OCI-LY7 (cell line): Measurements from ENCODE around the gene NAPG. TPM values are rescaled to one million over a fixed set of nuclear protein-coding genes. Genes with fewer than 3 reads are reported as not detected.

Experiments
- BruUV-seq: library from RNA; stranded (reverse); fragments of 400-500 nt; replicated peaks from 2 replicates; lab custom pipeline; 2021; lab: Mats Ljungman, UMichigan
- CTCF ChIA-PET: fragments of 300-600 bp; sonication (Branson Sonifier 250); formaldehyde crosslinking; loops from one replicate; lab custom pipeline; 2022; ENCODE audit warnings: antibody characterized with exemption; ENCODE audit not compliant: unreplicated experiment; lab: Charles Lee
- POLR2A ChIA-PET: fragments of 300-600 bp; sonication (Branson Sonifier 250); formaldehyde crosslinking; loops from one replicate; lab custom pipeline; 2022; ENCODE audit warnings: antibody characterized with exemption; lab: Charles Lee
- DNase-seq: peaks from one replicate; pipeline ENCODE4 v3.0.0-alpha.2; 2015; ENCODE audit warnings: low spot score
- H2AFZ ChIP-seq: fragments of 200-600 bp; sonication (generic), shearing (Covaris generic); 2 replicates; pipeline ENCODE4 v1.6.1; 2014; ENCODE audit warnings: mild to moderate bottlenecking, antibody characterized with exemption, low read length, moderate library complexity
- H3K27ac ChIP-seq: fragments of 200-600 bp; sonication (generic); 2 replicates; pipeline ENCODE4 v1.5.1; 2014; ENCODE audit warnings: mixed run types, low read depth, mild to moderate bottlenecking, moderate library complexity, low read length, inconsistent platforms; ENCODE audit not compliant: poor library complexity, severe bottlenecking
- H3K36me3 ChIP-seq: fragments of 200-600 bp; sonication (generic); 2 replicates; pipeline ENCODE4 v1.6.1; 2014; ENCODE audit warnings: mild to moderate bottlenecking, antibody characterized with exemption, low read length, moderate library complexity, mixed read lengths; ENCODE audit not compliant: insufficient read depth
- H3K4me1 ChIP-seq: fragments of 200-600 bp; sonication (generic); 2 replicates; pipeline ENCODE4 v1.5.1; 2014; ENCODE audit warnings: mild to moderate bottlenecking, low read length; ENCODE audit not compliant: insufficient read depth, poor library complexity, severe bottlenecking
- H3K4me2 ChIP-seq: fragments of 200-600 bp; sonication (generic); 2 replicates; pipeline ENCODE4 v1.6.1; 2014; ENCODE audit warnings: mild to moderate bottlenecking, low read length
- H3K4me3 ChIP-seq: fragments of 200-600 bp; sonication (generic); 2 replicates; pipeline ENCODE4 v1.5.1; 2014; ENCODE audit warnings: mild to moderate bottlenecking, low read depth, low read length; ENCODE audit not compliant: poor library complexity, severe bottlenecking
- H3K79me2 ChIP-seq: fragments of 200-600 bp; sonication (generic); 2 replicates; pipeline ENCODE4 v1.6.1; 2016; ENCODE audit warnings: low read depth, mild to moderate bottlenecking, low read length, moderate library complexity, mixed read lengths; ENCODE audit not compliant: insufficient read depth
- H3K9me2 ChIP-seq: fragments of 200-600 bp; sonication (generic); 2 replicates; pipeline ENCODE4 v1.6.1; 2016; ENCODE audit warnings: mild to moderate bottlenecking, low read length, mixed read lengths; ENCODE audit not compliant: insufficient read depth
- H3K9me3 ChIP-seq: fragments of 200-600 bp; sonication (generic); 2 replicates; pipeline ENCODE4 v1.6.1; 2014; ENCODE audit warnings: mild to moderate bottlenecking, mixed run types, low read length, mixed read lengths
- H4K20me1 ChIP-seq: fragments of 200-600 bp; sonication (generic); 2 replicates; pipeline ENCODE4 v1.6.1; 2014; ENCODE audit warnings: mild to moderate bottlenecking, antibody characterized with exemption, low read length, moderate library complexity, mixed read lengths; ENCODE audit not compliant: insufficient read depth
- CTCF ChIP-seq: fragments of 200-600 bp; sonication (generic); conservative IDR thresholded peaks from 2 replicates; pipeline ENCODE4 v1.5.1; 2014; ENCODE audit warnings: mild to moderate bottlenecking, antibody characterized with exemption, low read length, moderate library complexity, mixed read lengths
- EZH2phosphoT487 ChIP-seq: fragments of 200-600 bp; sonication (generic); IDR thresholded peaks from 2 replicates; pipeline ENCODE4 v1.6.1; 2018; ENCODE audit warnings: low read depth, borderline replicate concordance, mild to moderate bottlenecking, mixed run types, antibody characterized with exemption, low read length, moderate library complexity, mixed read lengths
- intact Hi-C: fragments of 100-400 bp; cut with micrococcal nuclease; formaldehyde crosslinking; loops from one replicate; pipeline ENCODE4 v1.10.0; 2022; ENCODE audit not compliant: unreplicated experiment
- total RNA-seq, 2 experiments: library from RNA; depleted of rRNA in 1 of 2; stranded (reverse); fragments of >200 nt in 1 of 2; shearing (Covaris generic) in 1 of 2; gene quantifications; 2 replicates each; pipeline ENCODE4 v1.2.3, GENCODE V29; 2014 to 2022

The NAPG gene
- total RNA-seq, 2 experiments from 2014 or later, result 34.6 to 52.3 TPM

- BruUV-seq, result no TSS peak
- intact Hi-C loops, result no loop called here
Measured at GRCh38 chr18:10488017-10488416, 37.8 kb upstream of the NAPG start.

DNA sequence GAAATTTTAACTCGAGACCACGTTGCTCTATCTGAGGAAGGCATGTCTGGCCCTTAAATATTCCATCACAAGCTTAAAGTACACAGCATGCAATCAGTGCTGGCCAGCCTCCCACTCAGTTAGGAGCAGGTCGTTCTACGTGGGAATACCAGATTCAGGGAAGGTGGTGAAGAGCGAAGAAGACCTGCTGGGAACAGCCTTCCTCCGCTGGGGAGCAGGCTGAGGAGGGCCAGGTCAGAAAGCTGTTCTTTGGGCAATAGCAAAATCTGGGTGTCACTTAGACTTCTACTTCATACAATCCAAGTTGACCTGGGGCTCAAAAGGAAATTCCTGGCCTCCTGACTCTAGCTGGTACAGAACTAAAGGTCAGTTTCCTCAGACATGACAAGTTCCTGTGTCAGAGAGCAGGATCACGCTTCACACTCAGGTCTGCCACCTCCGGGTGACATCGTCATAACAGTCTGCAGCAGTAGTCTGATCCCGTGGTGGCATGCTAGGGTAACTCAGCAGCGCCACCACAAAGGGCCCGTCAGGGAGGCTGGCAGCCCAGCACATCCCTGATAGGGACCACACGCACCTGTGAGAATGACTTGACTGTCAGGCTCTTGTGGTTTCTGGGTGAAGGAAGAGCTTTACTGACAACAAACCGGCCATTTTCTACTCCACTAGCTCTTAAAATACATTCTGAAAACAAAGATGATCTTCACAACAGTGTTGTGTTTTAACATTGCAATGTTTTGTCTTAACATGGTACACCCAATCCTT lies 35.2 kb upstream of the NAPG start:
- Histone ChIP-seq H4K20me1 (no peaks in the 10 kb centered on the region), H3K4me2 (peak overlapping the region; percentile 17; the same call in 1 of the 2 replicates), H3K4me1 (peaks cover 23% of the 10 kb centered on the region), H3K9me2 (no peaks in the 10 kb centered on the region), H3K9me3 (no peaks in the 10 kb centered on the region), H3K27ac (peak overlapping the region; percentile 6), H3K4me3 (no peak overlapping the region), H2AFZ (peak overlapping the region; percentile 95; the same call in 1 of the 2 replicates), H3K79me2 (no peaks in the 10 kb centered on the region), H3K36me3 (no peaks in the 10 kb centered on the region)
- ChIA-PET POLR2A (interaction anchor here (0.6 to 1.9 kb wide), 4 partner anchors 10 to 595 kb away, joined by 3 to 14 read pairs (median 3); no protein-coding TSS in a partner anchor), CTCF (interaction anchor here (0.6 to 1.3 kb wide), 4 partner anchors 9 to 496 kb away, joined by 3 to 8 read pairs (median 4); no protein-coding TSS in a partner anchor)
- intact Hi-C loops, result no loop called here
- no TSS peak for BruUV-seq
- peak; percentile 96 for TF ChIP-seq CTCF
- TF ChIP-seq EZH2phosphoT487, result no peak
- DNase-seq, result peak; percentile 95

More at GRCh38 chr18:10488017-10488416, 37.8 kb upstream of the NAPG start:
- Histone ChIP-seq H3K4me2 (no peak overlapping the region), H3K4me1 (peaks cover 34% of the 10 kb centered on the region), H2AFZ (no peak overlapping the region), H3K27ac (no peak overlapping the region), H3K36me3 (no peaks in the 10 kb centered on the region), H3K9me2 (no peaks in the 10 kb centered on the region), H3K79me2 (no peaks in the 10 kb centered on the region), H3K9me3 (no peaks in the 10 kb centered on the region), H3K4me3 (no peak overlapping the region), H4K20me1 (no peaks in the 10 kb centered on the region)
- ChIA-PET CTCF (no interaction called here), POLR2A (no interaction called here)
- DNase-seq, result no peak
- TF ChIP-seq EZH2phosphoT487, result no peak
- TF ChIP-seq CTCF, result no peak

GRCh38 chr18:10495936-10496335 lies 29.9 kb upstream of the NAPG start:
- no peaks in the 10 kb centered on the region for H3K79me2 ChIP-seq
- no peak overlapping the region for H3K27ac ChIP-seq
- ChIA-PET POLR2A (interaction anchor here (0.5 kb wide), 1 partner anchor 31 kb away, joined by 3 read pairs; no protein-coding TSS in a partner anchor), CTCF (no interaction called here)
- intact Hi-C loops, result no loop called here
- no peaks in the 10 kb centered on the region for H3K9me3 ChIP-seq
- no peaks in the 10 kb centered on the region for H3K9me2 ChIP-seq
- no peak for DNase-seq
- no peaks in the 10 kb centered on the region for H4K20me1 ChIP-seq
- H3K36me3 ChIP-seq, result no peaks in the 10 kb centered on the region
- no TSS peak for BruUV-seq
- peaks cover 4% of the 10 kb centered on the region for H3K4me1 ChIP-seq
- H3K4me2 ChIP-seq, result no peak overlapping the region
- no peak overlapping the region for H3K4me3 ChIP-seq
- no peak overlapping the region for H2AFZ ChIP-seq
- TF ChIP-seq CTCF (no peak), EZH2phosphoT487 (no peak)
